Osteoblast (primary cell): Measurements from ENCODE around the gene UQCRFS1. TPM values are rescaled to one million over a fixed set of nuclear protein-coding genes. Genes with fewer than 3 reads are reported as not detected.
"Not testable (repeated sequence)": the region's sequence is repeated elsewhere in the genome, so short reads cannot be mapped to it uniquely, and the experiment has no call there.

Source experiments
- DNase-seq: peaks from one replicate; pipeline ENCODE4 v3.0.0; 2011; ENCODE audit warnings: low spot score, mixed read lengths; ENCODE audit not compliant: insufficient read length; ENCODE audit errors: missing footprints
- H2AFZ ChIP-seq: 2 replicates; pipeline ENCODE4 v1.6.0; 2011; ENCODE audit warnings: mild to moderate bottlenecking, low read length
- H3K27ac ChIP-seq: 2 replicates; pipeline ENCODE4 v1.5.1; 2011; ENCODE audit warnings: mild to moderate bottlenecking, low read depth, low read length, moderate library complexity
- H3K27me3 ChIP-seq: 2 replicates; pipeline ENCODE4 v1.6.0; 2012; ENCODE audit warnings: mild to moderate bottlenecking, control low read depth, inconsistent platforms, low read length, moderate library complexity; ENCODE audit not compliant: insufficient read depth
- H3K36me3 ChIP-seq: 2 replicates; pipeline ENCODE4 v1.5.1; 2011; ENCODE audit warnings: mild to moderate bottlenecking, low read length, control low read depth, moderate library complexity; ENCODE audit not compliant: insufficient read depth
- H3K4me1 ChIP-seq: 2 replicates; pipeline ENCODE4 v1.5.1; 2011; ENCODE audit warnings: mild to moderate bottlenecking, low read length, control low read depth, moderate library complexity; ENCODE audit not compliant: insufficient read depth
- H3K4me2 ChIP-seq: 2 replicates; pipeline ENCODE4 v1.6.0; 2011; ENCODE audit warnings: mild to moderate bottlenecking, low read length; ENCODE audit not compliant: insufficient read depth
- H3K4me3 ChIP-seq: fragments of 200-600 bp; sonication (generic); 3 replicates; pipeline ENCODE4 v1.5.1; 2012; ENCODE audit warnings: mild to moderate bottlenecking, low read length, inconsistent platforms; ENCODE audit not compliant: insufficient read depth
- H3K79me2 ChIP-seq: 2 replicates; pipeline ENCODE4 v1.6.0; 2012; ENCODE audit warnings: mild to moderate bottlenecking, low read length, control low read depth, inconsistent platforms; ENCODE audit not compliant: insufficient read depth
- H3K9me3 ChIP-seq: 2 replicates; pipeline ENCODE4 v1.5.1; 2011; ENCODE audit warnings: low read depth, low read length, control low read depth
- H4K20me1 ChIP-seq: 2 replicates; pipeline ENCODE4 v1.6.0; 2012; ENCODE audit warnings: mild to moderate bottlenecking, low read length, control low read depth; ENCODE audit not compliant: insufficient read depth
- total RNA-seq: library from RNA; depleted of rRNA; stranded (reverse); fragments of >200 nt; gene quantifications from 2 replicates; pipeline ENCODE4 v1.2.3, GENCODE V29; 2012
- TF ChIP-seq, protein P1 (sequence below): IDR thresholded peaks from 2 replicates; pipeline ENCODE4 v1.5.1; 2011; ENCODE audit warnings: mild to moderate bottlenecking, low read depth, low read length, moderate library complexity; ENCODE audit errors: extremely low read depth

The UQCRFS1 gene
- total RNA-seq, 1 donor, result 31.8 TPM

- Histone ChIP-seq H3K4me2 (no peak overlapping the region), H2AFZ (no peak overlapping the region), H3K36me3 (no peaks in the 10 kb centered on the region), H4K20me1 (no peaks in the 10 kb centered on the region), H3K4me3 (no peak overlapping the region), H3K4me1 (no peaks in the 10 kb centered on the region), H3K79me2 (no peaks in the 10 kb centered on the region), H3K9me3 (no peaks in the 10 kb centered on the region), H3K27me3 (no peaks in the 10 kb centered on the region), H3K27ac (no peak overlapping the region)
- TF ChIP-seq, protein P1, sequence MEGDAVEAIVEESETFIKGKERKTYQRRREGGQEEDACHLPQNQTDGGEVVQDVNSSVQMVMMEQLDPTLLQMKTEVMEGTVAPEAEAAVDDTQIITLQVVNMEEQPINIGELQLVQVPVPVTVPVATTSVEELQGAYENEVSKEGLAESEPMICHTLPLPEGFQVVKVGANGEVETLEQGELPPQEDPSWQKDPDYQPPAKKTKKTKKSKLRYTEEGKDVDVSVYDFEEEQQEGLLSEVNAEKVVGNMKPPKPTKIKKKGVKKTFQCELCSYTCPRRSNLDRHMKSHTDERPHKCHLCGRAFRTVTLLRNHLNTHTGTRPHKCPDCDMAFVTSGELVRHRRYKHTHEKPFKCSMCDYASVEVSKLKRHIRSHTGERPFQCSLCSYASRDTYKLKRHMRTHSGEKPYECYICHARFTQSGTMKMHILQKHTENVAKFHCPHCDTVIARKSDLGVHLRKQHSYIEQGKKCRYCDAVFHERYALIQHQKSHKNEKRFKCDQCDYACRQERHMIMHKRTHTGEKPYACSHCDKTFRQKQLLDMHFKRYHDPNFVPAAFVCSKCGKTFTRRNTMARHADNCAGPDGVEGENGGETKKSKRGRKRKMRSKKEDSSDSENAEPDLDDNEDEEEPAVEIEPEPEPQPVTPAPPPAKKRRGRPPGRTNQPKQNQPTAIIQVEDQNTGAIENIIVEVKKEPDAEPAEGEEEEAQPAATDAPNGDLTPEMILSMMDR, result no peak
- DNase-seq, result no peak
Observed at GRCh38 chr19:29255006-29255405, 42.1 kb upstream of the UQCRFS1 start.

GRCh38 chr19:29249798-29250197, 36.8 kb upstream of the UQCRFS1 start:
- H3K79me2 ChIP-seq, H3K27me3 ChIP-seq, H3K36me3 ChIP-seq, DNase-seq, H4K20me1 ChIP-seq, H3K4me3 ChIP-seq, H3K27ac ChIP-seq, H3K4me2 ChIP-seq, H2AFZ ChIP-seq, H3K4me1 ChIP-seq, H3K9me3 ChIP-seq: not testable (repeated sequence)

DNA sequence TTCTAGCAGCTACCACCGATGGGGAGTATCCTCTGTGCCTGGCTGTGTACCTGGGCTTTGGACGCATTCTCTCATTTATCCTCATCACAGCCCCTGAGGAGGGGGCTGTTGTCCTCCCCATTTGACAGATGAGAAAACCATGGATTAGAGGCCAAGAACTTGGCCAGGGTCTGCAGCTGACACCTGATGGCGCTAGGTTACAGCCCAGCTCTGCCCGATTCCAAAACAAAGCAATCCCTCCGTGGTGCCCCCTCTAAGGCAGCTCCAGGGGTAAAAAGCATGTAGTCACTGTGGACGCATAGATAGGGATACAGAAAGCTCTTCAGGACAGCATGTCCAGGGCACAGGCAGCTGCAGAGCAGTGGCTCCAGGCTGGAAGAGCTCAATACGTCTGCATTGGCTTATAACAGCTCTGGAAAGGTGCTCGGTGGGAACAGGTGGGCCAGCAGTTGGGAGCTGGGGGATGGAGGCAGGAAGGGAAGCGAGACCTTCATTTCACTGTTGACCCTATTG, 35.4 kb upstream of the UQCRFS1 start:
- Histone ChIP-seq H3K4me2 (no peak overlapping the region), H2AFZ (no peak overlapping the region), H3K36me3 (no peaks in the 10 kb centered on the region), H3K4me3 (no peak overlapping the region), H3K4me1 (no peaks in the 10 kb centered on the region), H3K27me3 (no peaks in the 10 kb centered on the region), H4K20me1 (no peaks in the 10 kb centered on the region), H3K27ac (no peak overlapping the region), H3K79me2 (no peaks in the 10 kb centered on the region), H3K9me3 (no peaks in the 10 kb centered on the region)
- peak; percentile 27 for DNase-seq
- TF ChIP-seq, protein P1, result no peak

GRCh38 chr19:29247872-29248271, 34.9 kb upstream of the UQCRFS1 start:
- Histone ChIP-seq H3K4me3 (no peak overlapping the region), H3K27me3 (no peaks in the 10 kb centered on the region), H2AFZ (no peak overlapping the region), H3K9me3 (no peaks in the 10 kb centered on the region), H3K4me1 (no peaks in the 10 kb centered on the region), H3K27ac (no peak overlapping the region), H3K4me2 (no peak overlapping the region), H3K36me3 (no peaks in the 10 kb centered on the region), H3K79me2 (no peaks in the 10 kb centered on the region), H4K20me1 (no peaks in the 10 kb centered on the region)
- TF ChIP-seq, protein P1, result no peak
- no peak for DNase-seq
